ENCODE data around the gene KATNB1. TPM values are rescaled to one million over a fixed set of nuclear protein-coding genes. Genes with fewer than 3 reads are reported as not detected.
"Not testable (repeated sequence)": the region's sequence is repeated elsewhere in the genome, so short reads cannot be mapped to it uniquely, and the experiment has no call there.

KATNB1 gene
- total RNA-seq, 4 donors from 2014 or later = 11.4 to 27.6 (median 26.1) TPM

DNA sequence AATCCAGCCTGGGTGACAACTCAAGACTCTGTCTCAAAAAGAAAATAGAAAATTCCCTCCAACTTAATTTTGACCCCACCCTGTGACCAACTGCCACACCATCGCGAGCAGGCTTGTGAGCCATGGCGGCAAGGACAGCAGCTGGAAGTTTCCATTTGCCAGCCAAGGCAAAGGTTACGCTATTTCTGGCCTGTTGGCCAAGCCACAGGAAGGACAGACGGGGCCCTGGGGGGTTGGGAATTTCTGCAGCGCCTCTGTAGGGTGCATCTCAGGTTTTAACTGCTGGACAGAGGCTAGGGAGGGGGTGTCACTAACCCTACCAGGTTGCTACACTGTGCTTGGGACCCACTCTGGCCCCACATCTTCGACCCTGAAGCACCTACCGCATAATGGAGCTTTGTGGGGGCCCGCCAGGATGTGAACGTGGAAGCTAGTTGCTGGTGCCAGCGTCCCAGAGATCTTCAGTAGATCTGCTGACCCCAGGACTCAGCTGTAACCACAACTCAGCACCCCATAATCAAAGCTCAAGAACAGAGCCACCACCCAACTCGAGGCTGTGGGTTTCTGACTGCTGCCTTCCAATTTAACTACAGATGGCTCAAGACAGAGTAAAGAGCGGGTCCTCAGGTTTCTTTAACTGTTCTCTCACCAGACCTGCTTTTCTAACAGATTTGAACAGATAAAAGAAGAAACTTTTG, 55.8 kb downstream of the KATNB1 start:
- Histone ChIP-seq H3K4me3 (replicated peaks in 1 of 3) (no peak overlapping the region), H3K27me3 (no peaks in the 10 kb centered on the region), H3K4me1 (peaks cover 26 to 38% of the 10 kb centered on the region in 2 donors), H3K27ac (peak overlapping the region in 2 of 3 donors; percentile 41 to 48), H3K36me3 (peaks cover 14 to 30% of the 10 kb centered on the region in 2 donors), H3K9me3 (no peaks in the 10 kb centered on the region)
- TF ChIP-seq POLR2A (IDR thresholded peaks at IDR 0.05) = no peak
- TF ChIP-seq, protein P1, sequence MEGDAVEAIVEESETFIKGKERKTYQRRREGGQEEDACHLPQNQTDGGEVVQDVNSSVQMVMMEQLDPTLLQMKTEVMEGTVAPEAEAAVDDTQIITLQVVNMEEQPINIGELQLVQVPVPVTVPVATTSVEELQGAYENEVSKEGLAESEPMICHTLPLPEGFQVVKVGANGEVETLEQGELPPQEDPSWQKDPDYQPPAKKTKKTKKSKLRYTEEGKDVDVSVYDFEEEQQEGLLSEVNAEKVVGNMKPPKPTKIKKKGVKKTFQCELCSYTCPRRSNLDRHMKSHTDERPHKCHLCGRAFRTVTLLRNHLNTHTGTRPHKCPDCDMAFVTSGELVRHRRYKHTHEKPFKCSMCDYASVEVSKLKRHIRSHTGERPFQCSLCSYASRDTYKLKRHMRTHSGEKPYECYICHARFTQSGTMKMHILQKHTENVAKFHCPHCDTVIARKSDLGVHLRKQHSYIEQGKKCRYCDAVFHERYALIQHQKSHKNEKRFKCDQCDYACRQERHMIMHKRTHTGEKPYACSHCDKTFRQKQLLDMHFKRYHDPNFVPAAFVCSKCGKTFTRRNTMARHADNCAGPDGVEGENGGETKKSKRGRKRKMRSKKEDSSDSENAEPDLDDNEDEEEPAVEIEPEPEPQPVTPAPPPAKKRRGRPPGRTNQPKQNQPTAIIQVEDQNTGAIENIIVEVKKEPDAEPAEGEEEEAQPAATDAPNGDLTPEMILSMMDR (IDR thresholded peaks at IDR 0.05) = no peak
- DNase-seq = no peak
- WGBS, 2 donors = 74 to 85% methylated on average over 11 to 13 of the region's 13 CpGs
- intact Hi-C loops (cut with DNase I) = no loop called here

DNA sequence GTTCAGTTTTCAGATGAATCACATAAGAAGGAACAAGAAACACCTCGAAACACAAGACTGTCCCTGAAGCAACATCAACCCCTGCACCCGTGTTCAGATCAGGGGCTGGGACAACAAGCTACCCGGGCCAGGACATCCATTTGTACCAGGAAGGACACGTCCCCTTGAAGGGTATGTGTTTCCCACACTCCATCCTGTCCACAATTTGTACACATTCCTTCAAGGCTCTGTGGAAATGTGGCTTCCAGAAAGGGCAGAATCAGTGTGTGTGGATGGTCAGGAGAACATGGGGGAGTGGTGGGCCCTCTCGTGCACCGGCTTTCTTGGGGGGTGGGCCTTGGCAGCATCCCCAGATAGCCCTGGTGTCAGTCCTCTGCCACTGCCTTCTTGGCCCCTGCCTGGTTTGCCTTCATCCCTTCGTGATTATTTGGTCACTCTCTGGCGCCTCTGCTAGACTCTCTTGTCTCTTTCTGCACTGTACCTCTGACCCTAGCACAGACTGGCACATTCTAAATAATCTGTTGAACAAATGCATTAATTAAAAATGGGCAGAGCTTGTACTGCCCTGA, 56.4 kb downstream of the KATNB1 start:
- Histone ChIP-seq H3K27ac (peak overlapping the region in 2 of 3 donors; percentile 41 to 48), H3K36me3 (peaks cover 14 to 30% of the 10 kb centered on the region in 2 donors), H3K9me3 (no peaks in the 10 kb centered on the region), H3K4me3 (replicated peaks in 1 of 3) (no peak overlapping the region), H3K4me1 (peaks cover 26 to 40% of the 10 kb centered on the region in 2 donors), H3K27me3 (no peaks in the 10 kb centered on the region)
- DNase-seq = no peak
- TF ChIP-seq, protein P1 (IDR thresholded peaks at IDR 0.05) = no peak
- TF ChIP-seq POLR2A (IDR thresholded peaks at IDR 0.05) = no peak
- WGBS, 2 donors = 74 to 75% methylated on average over 8 of the region's 8 CpGs
- intact Hi-C loops (cut with DNase I) = no loop called here

GRCh38 chr16:57794849-57795430, 59.4 kb downstream of the KATNB1 start:
- 77 to 91% methylated on average over 7 to 8 of the region's 18 CpGs for WGBS, 2 donors
- no peak for DNase-seq
- Histone ChIP-seq H3K27me3 (no peaks in the 10 kb centered on the region), H3K36me3 (peaks cover 11 to 19% of the 10 kb centered on the region in 2 donors), H3K4me3 (replicated peaks in 1 of 3) (no peak overlapping the region), H3K9me3 (no peaks in the 10 kb centered on the region), H3K27ac (peak overlapping the region; percentile 91 to 99 (median 98)), H3K4me1 (peaks cover 48 to 58% of the 10 kb centered on the region in 2 donors)
- intact Hi-C loops (cut with DNase I) = no loop called here
- TF ChIP-seq POLR2A (IDR thresholded peaks at IDR 0.05) = no peak
- TF ChIP-seq, protein P1 (IDR thresholded peaks at IDR 0.05) = no peak

- Histone ChIP-seq H3K9me3 (no peaks in the 10 kb centered on the region), H3K4me3 (replicated peaks in 1 of 3) (no peak overlapping the region), H3K27me3 (no peaks in the 10 kb centered on the region), H3K4me1 (peaks cover 53 to 63% of the 10 kb centered on the region in 2 donors), H3K27ac (peak overlapping the region; percentile 91 to 99 (median 98)), H3K36me3 (peaks cover 11 to 19% of the 10 kb centered on the region in 2 donors)
- peak; percentile 68 to 80 for DNase-seq
- 42 to 43% methylated on average over 9 of the region's 9 CpGs for WGBS, 2 donors
- intact Hi-C loops (cut with DNase I) = no loop called here
- TF ChIP-seq, protein P1 (IDR thresholded peaks at IDR 0.05) = peak in 5 of 6 experiments; percentile 14 to 50 (median 46)
- peak in 1 of 2 donors; percentile 15 for TF ChIP-seq POLR2A (IDR thresholded peaks at IDR 0.05)
These were observed 59.9 kb downstream of the KATNB1 start for GRCh38 chr16:57795431-57795878.

DNA sequence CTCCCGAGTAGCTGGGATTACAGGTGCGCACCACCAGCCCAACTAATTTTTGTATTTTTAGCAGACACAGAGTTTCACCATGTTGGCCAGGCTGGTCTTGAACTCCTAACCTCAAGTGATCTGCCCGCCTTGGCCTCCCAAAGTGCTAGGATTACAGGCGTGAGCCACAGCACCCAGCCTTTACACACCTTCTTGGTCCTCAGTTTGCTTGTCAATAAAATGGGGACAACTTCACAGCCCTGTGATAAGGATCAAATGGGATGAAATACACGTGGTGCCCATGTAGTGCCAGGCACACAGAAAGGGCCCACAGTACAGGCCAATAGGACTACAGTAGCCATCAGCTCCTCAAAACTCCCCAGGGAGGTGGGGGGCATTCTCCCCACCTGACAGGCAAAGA, 60.4 kb downstream of the KATNB1 start:
- Histone ChIP-seq H3K27ac (peak overlapping the region; percentile 91 to 99 (median 98)), H3K36me3 (peaks cover 5 to 19% of the 10 kb centered on the region in 2 donors), H3K4me1 (peaks cover 59 to 68% of the 10 kb centered on the region in 2 donors)
- WGBS, 2 donors = 90 to 96% methylated on average over 5 of the region's 5 CpGs
- H3K4me3 ChIP-seq (replicated peaks in 1 of 3); H3K27me3 ChIP-seq; intact Hi-C loops (cut with DNase I); H3K9me3 ChIP-seq; DNase-seq: not testable (repeated sequence)

All from thyroid gland (tissue), 4 donors.